ENCODE data around the gene SERPINE2.

SERPINE2 gene

DNA sequence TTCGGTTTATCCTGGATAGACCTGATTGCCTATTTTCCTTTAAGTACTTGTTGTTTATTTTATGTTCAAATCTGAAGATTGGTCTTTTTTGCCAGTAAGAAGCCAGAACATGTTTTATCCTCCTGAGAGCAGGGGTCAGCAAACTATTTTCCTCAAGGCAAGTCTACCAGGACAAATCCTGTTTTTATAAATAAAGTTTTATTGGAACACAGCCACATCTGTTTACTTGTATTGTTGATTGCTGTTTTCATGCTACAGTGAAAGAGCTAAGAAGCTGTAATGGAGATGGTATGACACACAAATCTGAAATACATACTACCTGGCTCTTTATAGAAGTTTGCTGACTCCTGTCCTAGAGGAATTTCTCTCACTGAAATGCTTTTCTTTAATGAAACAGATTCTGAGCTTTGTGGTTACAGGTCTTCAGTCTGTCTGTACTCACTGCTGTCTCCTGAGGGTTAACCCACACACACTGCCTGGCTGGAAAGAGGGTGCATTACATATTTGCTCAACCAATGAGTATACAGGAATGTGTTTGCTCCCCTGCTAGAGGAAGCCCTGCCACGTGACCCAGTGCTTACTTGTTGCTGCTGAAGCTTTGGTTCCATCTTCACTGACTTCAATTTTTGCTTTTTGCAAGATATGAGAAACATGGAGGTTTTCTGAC is 59.2 kb downstream of the SERPINE2 start:
- H4K20me1 ChIP-seq (ENCODE audit: low read depth, low read length) = no peaks in the 10 kb centered on the region
- H3K36me3 ChIP-seq (ENCODE audit: low read length) = no peaks in the 10 kb centered on the region
- no peaks in the 10 kb centered on the region for H3K27me3 ChIP-seq (ENCODE audit: low read length)
- TF ChIP-seq EZH2phosphoT487 (conservative IDR thresholded peaks at IDR 0.05; ENCODE audit: low read length) = no peak
- TF ChIP-seq, protein P1, sequence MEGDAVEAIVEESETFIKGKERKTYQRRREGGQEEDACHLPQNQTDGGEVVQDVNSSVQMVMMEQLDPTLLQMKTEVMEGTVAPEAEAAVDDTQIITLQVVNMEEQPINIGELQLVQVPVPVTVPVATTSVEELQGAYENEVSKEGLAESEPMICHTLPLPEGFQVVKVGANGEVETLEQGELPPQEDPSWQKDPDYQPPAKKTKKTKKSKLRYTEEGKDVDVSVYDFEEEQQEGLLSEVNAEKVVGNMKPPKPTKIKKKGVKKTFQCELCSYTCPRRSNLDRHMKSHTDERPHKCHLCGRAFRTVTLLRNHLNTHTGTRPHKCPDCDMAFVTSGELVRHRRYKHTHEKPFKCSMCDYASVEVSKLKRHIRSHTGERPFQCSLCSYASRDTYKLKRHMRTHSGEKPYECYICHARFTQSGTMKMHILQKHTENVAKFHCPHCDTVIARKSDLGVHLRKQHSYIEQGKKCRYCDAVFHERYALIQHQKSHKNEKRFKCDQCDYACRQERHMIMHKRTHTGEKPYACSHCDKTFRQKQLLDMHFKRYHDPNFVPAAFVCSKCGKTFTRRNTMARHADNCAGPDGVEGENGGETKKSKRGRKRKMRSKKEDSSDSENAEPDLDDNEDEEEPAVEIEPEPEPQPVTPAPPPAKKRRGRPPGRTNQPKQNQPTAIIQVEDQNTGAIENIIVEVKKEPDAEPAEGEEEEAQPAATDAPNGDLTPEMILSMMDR (IDR thresholded peaks at IDR 0.05; ENCODE audit: insufficient read depth, low read length, poor library complexity, severe bottlenecking) = no peak
- H3K27ac ChIP-seq (ENCODE audit: low read depth, low read length) = no peak overlapping the region
- H3K9me2 ChIP-seq (replicated peaks; ENCODE audit: insufficient read depth, low read length) = no peaks in the 10 kb centered on the region
- H3K79me2 ChIP-seq (ENCODE audit: insufficient read depth, low read length) = no peaks in the 10 kb centered on the region
- H2AFZ ChIP-seq (ENCODE audit: low read depth, low read length, severe bottlenecking) = no peak overlapping the region
- H3F3A ChIP-seq (ENCODE audit: insufficient read depth) = no peaks in the 10 kb centered on the region
- no peak overlapping the region for H3K9ac ChIP-seq (ENCODE audit: low read length)
- H3K4me3 ChIP-seq (ENCODE audit: insufficient read depth, low read length, poor library complexity, severe bottlenecking) = no peak overlapping the region
- H3K4me2 ChIP-seq (ENCODE audit: low read depth, low read length, poor library complexity, severe bottlenecking) = no peak overlapping the region
- no peaks in the 10 kb centered on the region for H3K9me3 ChIP-seq (ENCODE audit: insufficient read depth, low read length)

DNA sequence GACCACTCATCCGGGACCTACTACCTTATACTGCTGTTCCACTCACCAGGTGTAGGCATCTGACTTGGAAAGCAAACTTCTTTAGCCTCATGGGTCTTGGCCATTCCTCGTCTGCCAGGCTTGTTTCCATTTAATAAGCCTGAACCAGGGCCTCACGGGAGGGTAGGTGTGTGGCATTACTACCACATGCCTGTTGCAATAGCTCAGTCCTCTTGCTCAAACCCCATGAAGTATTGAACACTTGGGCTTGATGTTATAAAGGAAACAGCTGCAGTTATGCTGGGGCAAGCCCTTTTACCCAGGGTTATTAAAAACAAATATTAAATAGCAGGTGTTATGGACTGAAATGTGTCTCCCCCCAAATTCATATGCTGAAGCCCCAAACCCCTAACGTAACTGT is 60.6 kb downstream of the SERPINE2 start:
- no peaks in the 10 kb centered on the region for H3K79me2 ChIP-seq (ENCODE audit: insufficient read depth, low read length)
- H3K27me3 ChIP-seq (ENCODE audit: low read length) = no peaks in the 10 kb centered on the region
- no peak overlapping the region for H3K4me3 ChIP-seq (ENCODE audit: insufficient read depth, low read length, poor library complexity, severe bottlenecking)
- H2AFZ ChIP-seq (ENCODE audit: low read depth, low read length, severe bottlenecking) = no peak overlapping the region
- no peak for TF ChIP-seq EZH2phosphoT487 (conservative IDR thresholded peaks at IDR 0.05; ENCODE audit: low read length)
- TF ChIP-seq, protein P1 (IDR thresholded peaks at IDR 0.05; ENCODE audit: insufficient read depth, low read length, poor library complexity, severe bottlenecking) = no peak
- no peaks in the 10 kb centered on the region for H3K9me3 ChIP-seq (ENCODE audit: insufficient read depth, low read length)
- no peaks in the 10 kb centered on the region for H3K36me3 ChIP-seq (ENCODE audit: low read length)
- H3K4me2 ChIP-seq (ENCODE audit: low read depth, low read length, poor library complexity, severe bottlenecking) = no peak overlapping the region
- H3F3A ChIP-seq (ENCODE audit: insufficient read depth) = no peaks in the 10 kb centered on the region
- no peaks in the 10 kb centered on the region for H4K20me1 ChIP-seq (ENCODE audit: low read depth, low read length)
- H3K9ac ChIP-seq (ENCODE audit: low read length) = no peak overlapping the region
- no peaks in the 10 kb centered on the region for H3K9me2 ChIP-seq (replicated peaks; ENCODE audit: insufficient read depth, low read length)
- no peak overlapping the region for H3K27ac ChIP-seq (ENCODE audit: low read depth, low read length)

DNA sequence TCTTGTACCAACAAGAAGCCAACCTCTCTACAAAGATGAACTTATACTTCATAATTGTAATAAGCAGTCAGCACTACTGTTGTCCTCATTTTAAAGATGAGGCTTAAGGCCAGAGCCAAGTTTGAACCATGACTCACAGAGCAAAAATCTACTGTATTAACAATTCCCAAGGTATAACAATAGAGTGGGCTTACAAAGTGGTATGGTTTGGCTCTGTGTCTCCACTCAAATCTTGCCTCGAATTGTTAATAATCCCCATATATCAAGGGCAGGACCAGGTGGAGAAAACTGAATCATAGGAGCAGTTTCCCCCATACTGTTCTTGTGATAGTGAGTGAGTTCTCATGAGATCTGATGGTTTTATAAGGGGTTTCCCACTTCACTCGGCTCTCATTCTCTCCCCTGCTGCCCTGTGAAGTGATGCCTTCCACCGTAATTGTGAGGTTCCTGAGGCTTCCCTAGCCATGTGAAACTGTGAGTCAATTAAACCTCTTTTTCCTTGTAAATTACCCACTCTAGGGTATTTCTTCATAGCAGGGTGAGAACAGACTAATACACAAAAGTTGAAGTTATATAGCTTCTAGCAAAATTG is 62.4 kb downstream of the SERPINE2 start:
- H3K36me3 ChIP-seq (ENCODE audit: low read length) = no peaks in the 10 kb centered on the region
- no peaks in the 10 kb centered on the region for H3K9me3 ChIP-seq (ENCODE audit: insufficient read depth, low read length)
- no peaks in the 10 kb centered on the region for H3F3A ChIP-seq (ENCODE audit: insufficient read depth)
- no peaks in the 10 kb centered on the region for H4K20me1 ChIP-seq (ENCODE audit: low read depth, low read length)
- H3K27me3 ChIP-seq (ENCODE audit: low read length) = no peaks in the 10 kb centered on the region
- H3K79me2 ChIP-seq (ENCODE audit: insufficient read depth, low read length) = no peaks in the 10 kb centered on the region
- no peak overlapping the region for H3K27ac ChIP-seq (ENCODE audit: low read depth, low read length)
- TF ChIP-seq, protein P1 (IDR thresholded peaks at IDR 0.05; ENCODE audit: insufficient read depth, low read length, poor library complexity, severe bottlenecking) = no peak
- TF ChIP-seq EZH2phosphoT487 (conservative IDR thresholded peaks at IDR 0.05; ENCODE audit: low read length) = no peak
- no peak overlapping the region for H3K4me3 ChIP-seq (ENCODE audit: insufficient read depth, low read length, poor library complexity, severe bottlenecking)
- H3K9me2 ChIP-seq (replicated peaks; ENCODE audit: insufficient read depth, low read length) = no peaks in the 10 kb centered on the region
- no peak overlapping the region for H3K9ac ChIP-seq (ENCODE audit: low read length)
- no peak overlapping the region for H2AFZ ChIP-seq (ENCODE audit: low read depth, low read length, severe bottlenecking)
- no peak overlapping the region for H3K4me2 ChIP-seq (ENCODE audit: low read depth, low read length, poor library complexity, severe bottlenecking)

Measured in SU-DHL-6 (cell line).